ENCODE results near the gene CATSPERZ. TPM values are rescaled to one million over a fixed set of nuclear protein-coding genes. Genes with fewer than 3 reads are reported as not detected.

The CATSPERZ gene
- total and polyA plus RNA-seq, 2 of the 13 experiments (the other 11 are each of a cell fraction or from before 2014, with no cell fraction given) = 0.22 to 0.48 TPM

- TF ChIP-seq ZNF580 (CRISPR knock-in tag; IDR thresholded peaks at IDR 0.05; ENCODE audit: borderline replicate concordance, low read depth) (peak; percentile 55; the same call in 1 of the 2 replicates), ZNF24 (IDR thresholded peaks at IDR 0.05) (peak; percentile 40; the same call in 1 of the 2 replicates), ZNF644 (CRISPR knock-in tag; IDR thresholded peaks at IDR 0.05; ENCODE audit: low read depth) (no peak), ZNF18 (CRISPR knock-in tag; IDR thresholded peaks at IDR 0.05; ENCODE audit: insufficient replicate concordance) (no peak), ZIK1 (CRISPR knock-in tag; IDR thresholded peaks at IDR 0.05; ENCODE audit: borderline replicate concordance, low read depth) (no peak), ZNF33A (CRISPR knock-in tag; IDR thresholded peaks at IDR 0.05; ENCODE audit: borderline replicate concordance) (no peak), PAF1 (CRISPR knock-in tag; IDR thresholded peaks at IDR 0.05) (0 out of 2 replicates have a peak, but pooled peaks have one; percentile 41), ZBTB46 (CRISPR knock-in tag; IDR thresholded peaks at IDR 0.05; ENCODE audit: borderline replicate concordance) (no peak), NR3C1 (CRISPR knock-in tag; IDR thresholded peaks at IDR 0.05) (no peak), FOXA1 (IDR thresholded peaks at IDR 0.05) (no peak), FOXA1 (CRISPR knock-in tag; IDR thresholded peaks at IDR 0.05) (no peak), ZNF274 (CRISPR knock-in tag; IDR thresholded peaks at IDR 0.05) (no peak), HOXA3 (CRISPR knock-in tag; IDR thresholded peaks at IDR 0.05) (peak; percentile 55), HDAC2 (CRISPR knock-in tag; IDR thresholded peaks at IDR 0.05) (peak; percentile 56; the same call in 1 of the 2 replicates)
- TF ChIP-seq, protein P1, sequence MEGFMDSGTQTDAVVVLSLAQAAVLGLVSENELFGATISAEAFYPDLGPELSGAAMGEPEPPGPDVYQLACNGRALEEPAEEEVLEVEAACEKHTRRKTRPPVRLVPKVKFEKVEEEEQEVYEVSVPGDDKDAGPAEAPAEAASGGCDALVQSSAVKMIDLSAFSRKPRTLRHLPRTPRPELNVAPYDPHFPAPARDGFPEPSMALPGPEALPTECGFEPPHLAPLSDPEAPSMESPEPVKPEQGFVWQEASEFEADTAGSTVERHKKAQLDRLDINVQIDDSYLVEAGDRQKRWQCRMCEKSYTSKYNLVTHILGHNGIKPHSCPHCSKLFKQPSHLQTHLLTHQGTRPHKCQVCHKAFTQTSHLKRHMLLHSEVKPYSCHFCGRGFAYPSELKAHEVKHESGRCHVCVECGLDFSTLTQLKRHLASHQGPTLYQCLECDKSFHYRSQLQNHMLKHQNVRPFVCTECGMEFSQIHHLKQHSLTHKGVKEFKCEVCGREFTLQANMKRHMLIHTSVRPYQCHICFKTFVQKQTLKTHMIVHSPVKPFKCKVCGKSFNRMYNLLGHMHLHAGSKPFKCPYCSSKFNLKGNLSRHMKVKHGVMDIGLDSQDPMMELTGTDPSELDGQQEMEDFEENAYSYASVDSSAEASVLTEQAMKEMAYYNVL (CRISPR knock-in tag; IDR thresholded peaks at IDR 0.05; ENCODE audit: borderline replicate concordance) = no peak
- TF ChIP-seq, protein P2, sequence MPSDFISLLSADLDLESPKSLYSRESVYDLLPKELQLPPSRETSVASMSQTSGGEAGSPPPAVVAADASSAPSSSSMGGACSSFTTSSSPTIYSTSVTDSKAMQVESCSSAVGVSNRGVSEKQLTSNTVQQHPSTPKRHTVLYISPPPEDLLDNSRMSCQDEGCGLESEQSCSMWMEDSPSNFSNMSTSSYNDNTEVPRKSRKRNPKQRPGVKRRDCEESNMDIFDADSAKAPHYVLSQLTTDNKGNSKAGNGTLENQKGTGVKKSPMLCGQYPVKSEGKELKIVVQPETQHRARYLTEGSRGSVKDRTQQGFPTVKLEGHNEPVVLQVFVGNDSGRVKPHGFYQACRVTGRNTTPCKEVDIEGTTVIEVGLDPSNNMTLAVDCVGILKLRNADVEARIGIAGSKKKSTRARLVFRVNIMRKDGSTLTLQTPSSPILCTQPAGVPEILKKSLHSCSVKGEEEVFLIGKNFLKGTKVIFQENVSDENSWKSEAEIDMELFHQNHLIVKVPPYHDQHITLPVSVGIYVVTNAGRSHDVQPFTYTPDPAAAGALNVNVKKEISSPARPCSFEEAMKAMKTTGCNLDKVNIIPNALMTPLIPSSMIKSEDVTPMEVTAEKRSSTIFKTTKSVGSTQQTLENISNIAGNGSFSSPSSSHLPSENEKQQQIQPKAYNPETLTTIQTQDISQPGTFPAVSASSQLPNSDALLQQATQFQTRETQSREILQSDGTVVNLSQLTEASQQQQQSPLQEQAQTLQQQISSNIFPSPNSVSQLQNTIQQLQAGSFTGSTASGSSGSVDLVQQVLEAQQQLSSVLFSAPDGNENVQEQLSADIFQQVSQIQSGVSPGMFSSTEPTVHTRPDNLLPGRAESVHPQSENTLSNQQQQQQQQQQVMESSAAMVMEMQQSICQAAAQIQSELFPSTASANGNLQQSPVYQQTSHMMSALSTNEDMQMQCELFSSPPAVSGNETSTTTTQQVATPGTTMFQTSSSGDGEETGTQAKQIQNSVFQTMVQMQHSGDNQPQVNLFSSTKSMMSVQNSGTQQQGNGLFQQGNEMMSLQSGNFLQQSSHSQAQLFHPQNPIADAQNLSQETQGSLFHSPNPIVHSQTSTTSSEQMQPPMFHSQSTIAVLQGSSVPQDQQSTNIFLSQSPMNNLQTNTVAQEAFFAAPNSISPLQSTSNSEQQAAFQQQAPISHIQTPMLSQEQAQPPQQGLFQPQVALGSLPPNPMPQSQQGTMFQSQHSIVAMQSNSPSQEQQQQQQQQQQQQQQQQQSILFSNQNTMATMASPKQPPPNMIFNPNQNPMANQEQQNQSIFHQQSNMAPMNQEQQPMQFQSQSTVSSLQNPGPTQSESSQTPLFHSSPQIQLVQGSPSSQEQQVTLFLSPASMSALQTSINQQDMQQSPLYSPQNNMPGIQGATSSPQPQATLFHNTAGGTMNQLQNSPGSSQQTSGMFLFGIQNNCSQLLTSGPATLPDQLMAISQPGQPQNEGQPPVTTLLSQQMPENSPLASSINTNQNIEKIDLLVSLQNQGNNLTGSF (CRISPR knock-in tag; IDR thresholded peaks at IDR 0.05) = peak; percentile 77; the same call in 1 of the 2 replicates
Measured at GRCh38 chr11:64304316-64305072, 4.3 kb downstream of the CATSPERZ start (continued).

Data from HepG2 (cell line).